T-helper 1 cell (primary cell): Measurements from ENCODE around the gene SPINK1.
"Not testable (repeated sequence)": the region's sequence is repeated elsewhere in the genome, so short reads cannot be mapped to it uniquely, and the experiment has no call there.

Experiments used
- DNase-seq, 5 donors: peaks; one replicate each; pipeline ENCODE4 v3.0.0-alpha.2; 2012 to 2020
- total RNA-seq, 4 donors: gene quantifications; one replicate each; lab custom pipeline; 2026; lab: John Stamatoyannopoulos, UW

Gene SPINK1
- 0 reads per million in 4 donors for total RNA-seq

GRCh38 chr5:147831465-147831864 lies at the start of gene SPINK1:
SPINK1 (minus strand) TSS chr5:147831671; CDS start chr5:147831577, 94 bp downstream.
- no peak for DNase-seq

- no peak for DNase-seq
Measured at GRCh38 chr5:147880487-147880886, 49.0 kb upstream of the SPINK1 start.

- DNase-seq = no peak
Measured at GRCh38 chr5:147879784-147880183, 48.3 kb upstream of the SPINK1 start.

- no peak for DNase-seq
Measured at GRCh38 chr5:147878066-147878759, 46.7 kb upstream of the SPINK1 start, which contains the start of gene SCGB3A2. SCGB3A2 (plus strand) TSS chr5:147878711; CDS start chr5:147878804, 93 bp downstream.

- DNase-seq = no peak
Measured at GRCh38 chr5:147876626-147877025, 45.2 kb upstream of the SPINK1 start.

GRCh38 chr5:147876141-147876540 lies 44.7 kb upstream of the SPINK1 start:
- no peak for DNase-seq

- no peak for DNase-seq
Measured at GRCh38 chr5:147874910-147875367, 43.5 kb upstream of the SPINK1 start.

- DNase-seq = not testable (repeated sequence)
Measured at GRCh38 chr5:147874118-147874875, 42.8 kb upstream of the SPINK1 start.

GRCh38 chr5:147872744-147873435 lies 41.4 kb upstream of the SPINK1 start:
- not testable (repeated sequence) for DNase-seq

GRCh38 chr5:147871980-147872549 lies 40.6 kb upstream of the SPINK1 start:
- DNase-seq = not testable (repeated sequence)

GRCh38 chr5:147869892-147870291 lies 38.4 kb upstream of the SPINK1 start:
- DNase-seq = not testable (repeated sequence)

GRCh38 chr5:147869112-147869511 lies 37.6 kb upstream of the SPINK1 start:
- DNase-seq = no peak

GRCh38 chr5:147863454-147864158 lies 32.1 kb upstream of the SPINK1 start:
- DNase-seq = no peak

- DNase-seq = no peak
Measured at GRCh38 chr5:147860641-147861025, 29.2 kb upstream of the SPINK1 start.

- no peak for DNase-seq
Measured at GRCh38 chr5:147859962-147860640, 28.6 kb upstream of the SPINK1 start.

GRCh38 chr5:147858565-147858964 lies 27.1 kb upstream of the SPINK1 start:
- DNase-seq = no peak

- peak in 3 of 5 donors; percentile 3 to 24 (median 12) for DNase-seq
Measured at GRCh38 chr5:147857302-147858129, 26.0 kb upstream of the SPINK1 start.

GRCh38 chr5:147856801-147857200 lies 25.3 kb upstream of the SPINK1 start:
- DNase-seq = no peak

GRCh38 chr5:147855774-147856069 lies 24.3 kb upstream of the SPINK1 start:
- DNase-seq = no peak

- DNase-seq = no peak
Measured at GRCh38 chr5:147854894-147855773, 23.7 kb upstream of the SPINK1 start.
